ENCODE data around the gene TPM2.

- TF ChIP-seq POLR2AphosphoS5 (IDR thresholded peaks at IDR 0.05; ENCODE audit: low read depth, low read length) (no peak), TAF1 (IDR thresholded peaks at IDR 0.05; ENCODE audit: borderline replicate concordance, insufficient read depth, low read length) (no peak)
These were observed 33.4 kb downstream of the TPM2 start for GRCh38 chr9:35656348-35656747.

All from PFSK-1 (cell line).